AG04450 (cell line): ENCODE results near the gene MX2. TPM values are rescaled to one million over a fixed set of nuclear protein-coding genes. Genes with fewer than 3 reads are reported as not detected.

ENCODE experiments used
- CTCF ChIA-PET: fragments of 300-600, 350-600 bp; formaldehyde crosslinking; extraction: SDS; loops from one replicate; lab custom pipeline; 2022; ENCODE audit warnings: antibody characterized with exemption, inconsistent platforms; lab: Charles Lee
- POLR2A ChIA-PET: fragments of 350-600 bp; formaldehyde crosslinking; extraction: SDS; loops from one replicate; lab custom pipeline; 2021; ENCODE audit warnings: antibody characterized with exemption, inconsistent platforms; lab: Yijun Ruan, JAX
- DNase-seq: peaks from one replicate; pipeline ENCODE4 v3.0.0-alpha.2; 2011; ENCODE audit warnings: low read depth, low spot score
- H3K27ac ChIP-seq: one replicate; pipeline ENCODE4 v1.5.1; 2012; ENCODE audit warnings: low read depth, low read length, control low read depth
- H3K27me3 ChIP-seq: one replicate; pipeline ENCODE4 v1.6.0; 2012; ENCODE audit warnings: low read length; ENCODE audit not compliant: control insufficient read depth, insufficient read depth
- H3K4me3 ChIP-seq: 2 replicates; pipeline ENCODE4 v1.5.1; 2011; ENCODE audit warnings: mild to moderate bottlenecking, low read depth, low read length, control low read depth
- H3K9me3 ChIP-seq: 2 replicates; pipeline ENCODE4 v1.5.1; 2012; ENCODE audit warnings: low read length; ENCODE audit not compliant: control insufficient read depth, insufficient read depth
- CTCF ChIP-seq: IDR thresholded peaks from 2 replicates; pipeline ENCODE4 v1.5.1; 2011; ENCODE audit warnings: low read depth, low read length, control low read depth, inconsistent platforms
- polyA plus RNA-seq: library from polyadenylated mRNA; depleted of rRNA; stranded (reverse); fragments of >200 nt; gene quantifications from 2 replicates; pipeline ENCODE4 v1.2.3, GENCODE V29; 2011

Gene MX2
- polyA plus RNA-seq, 1 experiment = 0.82 TPM

GRCh38 chr21:41369105-41369919, 7.5 kb downstream of the MX2 start:
- Histone ChIP-seq H3K4me3 (no peak overlapping the region), H3K27me3 (peaks cover 3% of the 10 kb centered on the region), H3K9me3 (no peaks in the 10 kb centered on the region; the same call in 1 of the 2 replicates), H3K27ac (no peak overlapping the region)
- POLR2A ChIA-PET = no interaction called here
- no peak for DNase-seq
- peak; percentile 29 for TF ChIP-seq CTCF
- CTCF ChIA-PET = interaction anchor here (0.6 to 0.9 kb wide), 2 partner anchors 9 to 448 kb away, joined by 3 to 4 read pairs; no protein-coding TSS in a partner anchor

- Histone ChIP-seq H3K4me3 (no peak overlapping the region), H3K9me3 (no peaks in the 10 kb centered on the region; the same call in 1 of the 2 replicates), H3K27me3 (peaks cover 3% of the 10 kb centered on the region), H3K27ac (no peak overlapping the region)
- TF ChIP-seq CTCF = no peak
- CTCF ChIA-PET = interaction anchor here (0.6 kb wide), 1 partner anchor 10 kb away, joined by 4 read pairs; no protein-coding TSS in a partner anchor
- DNase-seq = no peak
- POLR2A ChIA-PET = no interaction called here
Observed at GRCh38 chr21:41369920-41370839, 8.4 kb downstream of the MX2 start.

GRCh38 chr21:41370840-41371684, 9.2 kb downstream of the MX2 start:
- no peaks in the 10 kb centered on the region; the same call in 1 of the 2 replicates for H3K9me3 ChIP-seq
- no peak for DNase-seq
- POLR2A ChIA-PET = no interaction called here
- H3K27ac ChIP-seq = no peak overlapping the region
- no peak for TF ChIP-seq CTCF
- H3K27me3 ChIP-seq = peaks cover 3% of the 10 kb centered on the region
- CTCF ChIA-PET = no interaction called here
- H3K4me3 ChIP-seq = no peak overlapping the region

DNA sequence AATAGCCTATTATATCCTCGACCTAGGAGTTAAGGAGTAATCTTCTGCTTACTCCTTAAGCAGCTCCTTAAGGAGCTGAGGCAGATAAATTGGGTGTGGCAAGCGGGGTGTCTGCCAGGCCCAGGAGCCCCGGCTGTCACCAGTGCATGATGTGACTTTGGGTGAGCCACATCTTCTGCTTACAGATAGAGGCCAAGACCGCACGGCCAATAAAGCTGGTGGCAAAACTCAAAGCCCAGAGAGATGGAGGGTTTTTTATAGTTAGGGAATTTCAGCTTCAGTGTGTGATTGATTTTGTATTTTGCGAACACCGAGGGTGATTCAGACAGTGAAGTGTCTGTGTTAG, 9.8 kb downstream of the MX2 start:
- ChIA-PET CTCF (interaction anchor here (1.3 kb wide), 1 partner anchor 445 kb away, joined by 4 read pairs; no protein-coding TSS in a partner anchor), POLR2A (no interaction called here)
- Histone ChIP-seq H3K27ac (no peak overlapping the region), H3K4me3 (no peak overlapping the region), H3K9me3 (no peaks in the 10 kb centered on the region; the same call in 1 of the 2 replicates), H3K27me3 (peaks cover 3% of the 10 kb centered on the region)
- no peak for TF ChIP-seq CTCF
- no peak for DNase-seq
